Renal cortex interstitium (tissue), 15 donors: Measurements from ENCODE around the gene NPHP4. TPM values are rescaled to one million over a fixed set of nuclear protein-coding genes. Genes with fewer than 3 reads are reported as not detected.

Source experiments
- DNase-seq, 11 donors: peaks; one replicate each; pipeline ENCODE4 v3.0.0-alpha.2; 2013; ENCODE audit warnings: low read depth in 9 of 11, low spot score in 4 of 11; ENCODE audit errors: extremely low read depth in 1 of 11
- long read RNA-seq, 16 experiments: transcript quantifications; one replicate each; lab custom pipeline, GENCODE V29; 2026
- polyA plus RNA-seq, 3 donors: library from polyadenylated mRNA; unstranded; fragments of 120-200 nt; gene quantifications; one replicate each; pipeline ENCODE4 v1.2.1, GENCODE V29; 2013; ENCODE audit not compliant: insufficient read length in 3 of 3

The NPHP4 gene
- polyA plus RNA-seq = 10 to 100 TPM in 2 of 3 donors, 1 to 10 TPM in 1; 9.1 to 16.6 (median 13.0) TPM
- long read RNA-seq, donor 1 = 0 reads
- long read RNA-seq, donor 2 = 0 reads
- long read RNA-seq, donor 3, full-length matches to known transcripts = 1 of 1 reads
- long read RNA-seq, donor 3, partial matches to known transcripts = 0 of 1 reads
- long read RNA-seq, donor 3, other reads (novel, unspliced or antisense) = 0 of 1 reads
- long read RNA-seq, donor 4 = 0 reads
- long read RNA-seq, donor 5 = 0 reads
- long read RNA-seq, donor 6, partial matches to known transcripts = 7 of 7 reads
- long read RNA-seq, donor 6, other reads (novel, unspliced or antisense) = 0 of 7 reads
- long read RNA-seq, donor 7 = 0 reads
- long read RNA-seq, donor 8 = 0 reads
- long read RNA-seq, donor 9 = 0 reads
- long read RNA-seq, donor 10 = 0 reads
- long read RNA-seq, donor 11, full-length matches to known transcripts = 1 of 1 reads
- long read RNA-seq, donor 11, partial matches to known transcripts = 0 of 1 reads
- long read RNA-seq, donor 11, other reads (novel, unspliced or antisense) = 0 of 1 reads
- long read RNA-seq, donor 12 = 0 reads
- long read RNA-seq, donor 13 = 0 reads
- long read RNA-seq, donor 14 = 0 reads
- long read RNA-seq, donor 15 = 0 reads
- long read RNA-seq, donor 16, partial matches to known transcripts = 15 of 15 reads
- long read RNA-seq, donor 16, other reads (novel, unspliced or antisense) = 0 of 15 reads

DNA sequence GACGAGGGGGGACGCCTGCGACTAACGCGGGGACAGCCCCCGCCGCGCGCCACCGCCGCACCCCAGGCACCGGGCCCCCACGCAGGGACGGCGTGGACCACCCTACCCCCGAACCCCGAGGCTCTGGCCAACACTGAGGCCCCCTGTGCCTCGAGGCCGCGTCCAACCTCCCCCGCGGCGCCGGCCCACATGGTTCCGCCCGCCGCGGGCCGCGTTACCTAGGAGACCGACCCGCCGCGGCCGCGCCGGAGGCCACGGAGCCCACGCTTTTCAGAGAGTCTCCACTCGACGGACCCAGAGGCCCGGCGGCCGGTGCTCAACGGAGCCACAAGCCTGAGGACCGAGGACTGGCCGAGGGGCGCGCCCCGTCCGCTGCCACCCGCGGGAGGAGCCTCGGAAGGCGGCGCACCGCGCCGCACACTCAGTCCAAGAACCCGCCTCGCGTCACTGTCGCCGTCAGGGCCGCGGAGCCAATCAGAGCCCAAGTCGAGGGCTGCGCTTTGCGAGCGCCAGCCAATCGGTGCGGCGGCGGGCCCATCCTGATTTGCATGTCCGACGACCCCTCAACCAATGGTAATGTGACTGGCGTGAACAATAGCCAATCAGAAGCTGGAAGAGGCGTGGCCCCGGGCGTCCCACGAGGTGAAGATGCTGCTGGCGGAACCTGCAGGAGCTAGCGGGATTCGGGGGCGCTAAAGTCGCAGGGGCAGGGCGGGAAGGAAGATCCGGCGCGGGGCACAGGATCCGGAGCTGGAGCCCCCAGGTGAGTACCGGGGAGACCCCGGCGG lies at the start of gene NPHP4:
Gene NPHP4 (minus strand): TSS at position 400 of the 788 bp plus-strand sequence. CDS start 6,136 bp downstream, outside the sequence.
- DNase-seq = peak; percentile 98 to 100 (median 100)

- no peak for DNase-seq
Observed at GRCh38 chr1:6041432-6042062, 49.3 kb upstream of the NPHP4 start.

GRCh38 chr1:6040861-6041415 lies 48.7 kb upstream of the NPHP4 start:
- DNase-seq = no peak

GRCh38 chr1:6040444-6040843 lies 48.2 kb upstream of the NPHP4 start:
- DNase-seq = no peak

DNA sequence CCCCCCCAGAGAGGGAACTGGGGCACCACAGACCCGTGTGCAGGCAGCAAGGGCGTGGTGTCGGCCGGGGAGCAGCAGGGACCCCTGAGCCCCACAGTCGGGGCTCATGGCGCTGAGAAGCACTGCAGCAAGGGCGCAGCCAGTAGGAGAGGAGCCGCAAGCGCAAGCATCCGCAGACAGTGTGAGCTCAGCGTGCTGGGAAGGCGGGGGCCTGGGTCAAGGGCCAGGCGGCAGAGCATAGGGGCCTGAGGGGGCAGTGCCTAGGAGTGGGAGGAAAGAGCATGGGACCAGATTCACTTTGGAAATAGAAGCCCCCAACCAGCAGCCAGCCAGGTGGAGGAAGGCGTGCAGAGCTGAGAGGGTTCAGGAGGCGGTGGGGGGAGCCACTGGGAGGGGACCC lies 46.8 kb upstream of the NPHP4 start:
- DNase-seq = no peak

GRCh38 chr1:6038603-6039002 lies 46.4 kb upstream of the NPHP4 start:
- no peak for DNase-seq

GRCh38 chr1:6037338-6037762 lies 45.1 kb upstream of the NPHP4 start:
- no peak for DNase-seq

DNA sequence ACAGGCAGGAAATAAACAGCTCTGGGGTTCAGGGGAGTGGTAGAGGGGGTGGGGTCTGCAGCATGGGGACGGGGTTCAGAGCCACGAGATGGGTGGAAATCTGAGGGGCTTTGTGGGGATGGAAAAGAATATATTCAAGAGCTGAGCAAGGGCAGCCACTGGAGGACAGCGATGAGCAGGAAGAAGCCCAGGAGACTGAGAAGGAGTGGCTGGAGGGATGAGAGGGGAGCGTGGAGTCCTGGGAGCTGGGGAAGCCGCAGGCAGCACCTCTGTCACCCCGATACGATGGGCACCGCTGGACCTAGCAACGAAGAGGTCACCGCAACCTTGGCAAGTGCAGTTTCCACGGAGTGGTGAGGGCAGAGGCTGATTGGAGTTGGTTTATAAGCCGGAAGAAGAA lies 43.5 kb upstream of the NPHP4 start:
- no peak for DNase-seq

DNA sequence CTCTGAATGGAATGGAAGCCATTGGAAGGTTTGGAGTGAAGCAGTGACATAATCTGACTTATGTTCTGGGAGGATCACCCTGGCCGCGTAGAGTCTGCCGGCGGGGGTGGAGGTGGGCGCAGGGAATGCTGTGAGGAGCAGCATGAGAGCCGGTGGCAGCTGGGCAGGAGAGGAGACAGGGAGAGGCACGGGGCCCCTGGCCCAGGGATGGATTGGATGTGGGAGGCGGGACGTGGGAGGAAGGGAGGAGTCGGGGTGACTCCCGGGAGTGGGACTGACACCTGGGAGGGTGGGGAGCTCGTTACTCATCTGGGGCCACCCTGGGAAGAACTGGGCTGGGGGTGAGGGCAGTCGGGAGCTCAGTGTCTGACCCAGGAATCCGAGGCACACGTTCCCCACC lies 43.1 kb upstream of the NPHP4 start:
- no peak for DNase-seq

DNA sequence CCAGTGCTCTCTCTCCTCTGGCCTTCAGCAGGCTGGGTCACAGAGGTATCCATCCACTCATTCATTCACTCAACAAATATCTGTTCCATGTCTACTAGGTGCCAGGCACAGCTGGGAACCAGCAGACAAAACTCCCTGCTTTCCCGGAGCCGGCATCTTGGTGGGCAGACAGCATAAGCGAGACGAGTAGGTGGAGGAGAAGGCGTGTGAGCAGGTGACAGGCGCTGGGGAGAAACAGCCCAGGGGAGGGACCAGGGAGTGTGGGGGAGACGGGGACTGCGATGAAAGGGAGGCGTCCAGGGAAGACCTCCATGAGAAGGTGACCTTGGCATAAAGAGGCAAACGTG lies 42.5 kb upstream of the NPHP4 start:
- no peak for DNase-seq

GRCh38 chr1:6033986-6034749 lies 41.9 kb upstream of the NPHP4 start:
- no peak for DNase-seq

GRCh38 chr1:6033124-6033523 lies 40.9 kb upstream of the NPHP4 start:
- DNase-seq = no peak

- no peak for DNase-seq
Observed at GRCh38 chr1:6030547-6031261, 38.5 kb upstream of the NPHP4 start.

- DNase-seq = no peak
Observed at GRCh38 chr1:6030132-6030531, 37.9 kb upstream of the NPHP4 start.

DNA sequence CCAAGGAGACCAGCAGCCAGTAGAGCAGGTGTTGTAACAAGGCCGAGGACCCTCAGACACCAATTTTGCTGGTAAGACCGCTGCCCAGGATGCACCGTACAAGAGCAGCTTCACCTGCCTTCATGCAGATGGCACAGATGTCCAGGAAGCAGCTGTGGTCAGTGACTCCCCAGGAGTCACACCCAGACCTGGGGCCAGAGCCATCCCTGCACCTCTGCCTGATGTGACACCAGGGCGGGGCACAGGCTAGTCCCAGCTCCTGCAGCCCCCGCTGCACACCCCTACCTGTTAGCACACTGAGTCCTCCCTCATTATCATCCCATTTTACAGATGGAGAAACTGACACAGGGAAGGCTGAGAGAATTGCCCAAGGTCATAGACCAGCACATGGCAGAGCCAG lies 37.1 kb upstream of the NPHP4 start:
- no peak for DNase-seq

DNA sequence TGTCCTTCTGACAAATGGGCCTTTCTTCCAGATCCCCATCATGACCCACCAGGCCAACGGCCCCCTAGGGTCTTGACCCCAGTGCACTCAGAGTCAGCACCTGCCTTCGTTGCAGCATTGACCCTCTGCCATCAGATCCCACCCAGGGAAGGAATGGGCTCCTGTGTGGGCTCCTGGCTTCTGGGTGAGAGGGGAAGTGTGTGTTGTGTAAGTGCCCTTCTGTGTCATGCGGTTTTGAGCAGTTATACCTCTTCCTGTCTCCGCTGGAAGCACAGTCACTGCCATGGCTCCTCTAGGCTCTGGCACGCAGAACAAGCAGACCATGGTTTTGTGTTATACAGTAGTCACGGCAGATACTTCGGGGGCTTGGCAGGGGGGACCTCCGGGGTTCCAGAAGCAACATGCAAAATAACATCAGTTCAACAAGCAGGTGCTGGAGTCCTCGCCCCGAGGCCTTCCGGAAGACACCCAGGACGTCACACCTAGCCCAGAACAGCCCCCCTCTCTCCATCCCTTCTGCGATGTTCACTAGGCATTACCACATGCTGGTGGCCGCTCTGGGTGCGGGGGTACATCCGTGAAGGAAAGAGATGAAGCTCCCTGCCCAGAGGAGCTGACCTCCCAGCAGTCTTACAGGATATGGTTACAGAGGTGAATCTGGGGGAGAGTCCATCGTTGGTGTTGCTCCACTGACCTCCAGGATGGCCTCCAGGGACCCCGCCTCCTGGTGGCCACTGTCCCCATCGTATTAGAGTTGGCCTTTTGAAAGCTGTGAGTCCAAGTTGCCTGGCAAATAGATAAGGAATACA lies 36.0 kb upstream of the NPHP4 start:
- no peak for DNase-seq

DNA sequence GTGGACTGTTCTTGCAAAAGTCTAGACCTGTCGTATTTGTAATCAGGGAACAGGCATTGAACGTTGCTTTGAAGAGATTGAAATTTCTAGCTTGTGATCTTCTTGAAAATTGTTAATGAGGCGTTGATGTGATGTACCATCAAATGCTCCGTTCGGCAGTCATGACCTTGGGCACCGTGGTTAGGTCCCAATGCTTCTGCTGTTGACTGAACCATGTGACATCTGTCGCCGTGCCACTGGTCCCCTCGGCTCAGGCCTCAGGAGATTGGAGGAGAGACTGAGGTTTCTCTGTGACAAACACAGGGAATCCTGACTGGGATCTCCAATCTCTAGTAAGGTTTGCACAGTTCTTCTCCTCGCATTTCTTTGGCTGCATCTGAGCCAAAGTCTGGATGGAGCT lies 35.4 kb upstream of the NPHP4 start:
- no peak for DNase-seq
